Suppressor macrophage treated with lipopolysaccharide for 4 hours (primary cell): ENCODE data around the gene SYT1.

Source experiments
- DNase-seq: peaks from one replicate; pipeline ENCODE4 v3.0.0-alpha.2; 2020

SYT1 gene

DNA sequence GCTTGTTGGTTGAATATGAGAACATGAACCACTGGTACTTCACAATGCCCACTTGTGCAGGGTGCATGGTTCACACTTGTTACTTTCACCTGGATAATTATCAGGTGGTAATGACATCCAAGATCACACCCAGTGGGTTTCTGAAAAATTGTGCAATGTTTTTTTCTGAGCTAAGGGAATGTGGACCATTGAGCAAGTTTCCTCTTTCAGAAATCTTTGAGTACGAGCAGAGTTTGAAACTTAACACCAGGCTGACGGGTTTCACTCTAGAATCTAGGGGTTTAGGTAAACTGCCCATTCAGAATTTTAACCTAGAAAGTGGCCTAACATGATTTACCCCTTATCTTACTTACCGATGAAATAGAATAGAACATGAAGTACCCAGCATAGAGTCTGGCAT is 436.6 kb downstream of the SYT1 start:
- no peak for DNase-seq

DNA sequence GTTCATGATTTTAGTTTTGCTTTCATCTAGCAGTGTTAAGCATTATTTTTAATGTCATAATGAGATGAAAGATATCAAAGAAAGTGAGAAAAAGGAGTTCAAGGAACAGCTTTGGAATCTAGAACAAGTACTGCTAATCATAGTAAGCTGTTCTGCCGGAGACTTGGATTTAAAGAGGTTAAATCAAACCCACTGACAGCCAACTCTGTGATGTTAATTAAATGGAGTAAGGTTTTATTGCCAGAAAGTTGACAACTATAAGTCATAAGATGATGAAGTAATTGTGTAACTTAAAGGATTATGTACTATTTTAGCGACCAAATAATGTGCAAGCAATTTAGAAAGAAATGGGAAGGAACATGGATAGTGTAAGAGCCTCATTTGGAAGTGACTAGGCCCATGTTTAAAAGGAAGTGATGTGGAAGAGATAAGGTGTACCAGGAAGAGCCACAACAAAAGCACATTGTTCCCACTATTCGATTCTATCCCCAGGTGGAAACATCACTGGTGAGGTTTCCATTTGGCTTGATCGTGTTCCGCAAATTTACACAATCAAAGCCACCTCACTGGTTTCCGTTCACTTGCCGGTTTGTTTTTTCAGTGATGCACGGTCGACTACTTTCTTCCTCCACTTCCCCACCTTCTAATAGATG is 437.7 kb downstream of the SYT1 start:
- DNase-seq: no peak

DNA sequence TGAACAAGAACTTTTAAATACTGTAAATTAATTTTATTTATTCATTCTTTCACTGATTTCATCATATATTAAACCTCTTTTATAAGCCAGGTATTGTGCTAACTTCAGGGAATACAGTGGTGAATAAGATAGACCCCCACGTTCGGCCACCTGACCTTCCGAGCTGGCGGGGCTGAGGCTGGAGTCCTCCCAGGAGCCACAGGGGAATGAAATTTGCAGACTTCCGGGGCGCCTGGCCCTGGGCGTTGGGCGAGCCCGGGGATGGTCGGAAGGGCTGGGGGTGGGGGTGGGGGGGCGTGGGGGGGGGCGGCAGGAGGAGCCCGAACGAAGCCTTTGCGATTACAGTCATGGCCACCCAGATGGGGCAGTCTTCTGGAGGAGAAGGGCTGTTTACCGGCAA is 442.8 kb downstream of the SYT1 start:
- no peak for DNase-seq

DNA sequence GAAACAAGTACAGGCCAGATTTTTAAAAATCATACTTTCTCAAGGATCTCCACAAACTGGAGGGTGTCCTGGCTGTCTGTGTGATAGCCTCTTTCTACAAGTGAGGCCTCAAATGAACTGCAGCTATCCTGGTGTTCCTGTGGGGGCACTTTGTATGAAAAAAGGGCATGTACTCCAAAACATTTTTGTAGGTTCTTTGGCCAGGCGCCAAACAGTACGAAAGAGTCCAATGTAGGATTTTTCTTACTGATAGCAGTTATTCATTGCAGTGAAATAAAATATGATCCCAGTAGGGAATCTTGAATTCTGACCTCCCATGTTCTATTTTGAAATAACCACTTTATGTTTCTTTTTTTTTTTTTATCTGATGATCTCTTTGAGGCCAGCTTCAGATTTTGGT is 444.5 kb downstream of the SYT1 start:
- DNase-seq: no peak

DNA sequence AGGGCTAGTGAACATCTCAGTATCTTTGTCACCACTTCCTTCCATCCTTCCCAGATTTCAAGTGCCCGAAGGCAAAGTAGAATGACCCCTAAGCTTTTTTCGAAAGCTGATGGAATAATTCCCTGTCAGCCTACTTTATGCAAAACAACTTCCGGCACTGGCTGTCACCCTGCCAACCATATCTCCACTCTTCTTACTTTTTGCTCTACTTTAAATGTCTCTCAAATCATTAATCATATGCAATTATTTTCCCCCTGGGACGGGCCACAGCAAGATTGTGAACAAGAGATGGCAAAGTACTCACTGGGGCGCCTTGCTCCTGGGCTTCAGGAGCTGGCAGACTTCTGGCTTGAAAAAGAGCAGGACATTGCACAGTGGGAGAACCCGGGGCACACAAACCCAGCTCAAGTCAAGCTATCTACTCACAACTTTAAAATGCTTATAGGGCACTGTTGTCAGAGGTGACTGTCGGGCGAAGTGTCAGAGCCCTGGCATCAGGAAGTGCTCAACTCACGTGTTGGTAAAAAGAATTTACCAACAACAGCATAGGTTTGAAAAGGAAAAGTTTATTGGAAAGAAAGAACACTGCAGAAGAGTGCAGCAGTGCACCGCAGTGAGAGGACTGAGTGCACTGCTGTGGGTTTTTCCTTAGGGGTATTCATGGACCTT is 452.7 kb downstream of the SYT1 start:
- no peak for DNase-seq

DNA sequence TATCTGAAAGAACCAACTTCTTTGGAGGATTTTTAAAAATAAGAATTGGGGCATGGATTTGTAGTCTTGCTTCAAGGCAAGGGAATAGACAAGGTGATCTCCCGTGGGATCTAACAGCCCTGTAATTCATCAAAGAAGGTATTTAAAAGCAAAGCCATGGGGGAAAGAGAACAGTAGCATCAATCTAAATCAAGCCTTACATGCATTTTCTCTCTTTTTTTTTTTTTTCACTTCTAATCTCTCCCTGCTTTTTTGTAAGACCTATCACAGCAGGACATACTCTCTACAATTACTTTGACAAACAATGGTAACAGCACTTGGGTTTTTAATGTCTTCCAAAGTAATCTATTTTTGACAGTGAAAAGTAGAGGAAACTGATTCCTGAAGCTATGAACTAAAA is 458.3 kb downstream of the SYT1 start:
- DNase-seq: no peak

DNA sequence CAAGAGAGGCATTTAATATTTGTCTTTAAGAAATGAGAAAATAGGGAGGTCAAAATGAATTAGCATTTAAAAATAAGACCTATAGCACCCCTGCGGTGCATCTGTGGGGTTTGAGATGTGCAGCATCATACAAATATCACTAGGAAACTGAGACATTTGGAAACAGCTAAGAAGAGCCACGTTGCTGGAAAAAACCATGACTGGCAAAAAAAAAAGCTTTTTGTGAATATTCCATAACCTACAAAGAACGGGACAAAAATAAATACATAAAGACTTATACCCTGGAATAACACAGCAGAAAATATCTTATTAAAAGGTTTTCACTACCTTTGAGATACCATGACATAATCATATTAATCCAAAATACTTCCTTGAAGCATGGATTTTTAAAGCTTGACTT is 460.0 kb downstream of the SYT1 start:
- no peak for DNase-seq

DNA sequence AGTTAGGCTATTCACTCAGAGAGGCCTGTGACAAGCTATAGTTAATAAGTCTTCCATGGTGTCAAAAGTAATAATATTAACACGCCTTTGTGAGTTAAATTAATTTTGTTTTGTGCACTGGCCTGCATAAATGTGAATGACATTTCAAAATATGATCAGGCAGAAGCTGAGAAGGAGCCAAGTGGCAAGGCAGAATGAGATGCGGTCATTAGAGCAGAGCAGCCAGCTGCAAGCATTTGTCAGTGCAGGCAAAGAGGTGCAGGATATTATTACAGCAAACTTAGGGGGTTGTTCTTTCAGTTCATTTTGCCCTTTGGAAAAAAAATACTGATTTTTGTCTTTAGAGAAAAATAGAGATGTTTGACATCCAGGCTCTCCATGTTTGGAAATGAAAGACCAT is 461.6 kb downstream of the SYT1 start:
- no peak for DNase-seq

DNA sequence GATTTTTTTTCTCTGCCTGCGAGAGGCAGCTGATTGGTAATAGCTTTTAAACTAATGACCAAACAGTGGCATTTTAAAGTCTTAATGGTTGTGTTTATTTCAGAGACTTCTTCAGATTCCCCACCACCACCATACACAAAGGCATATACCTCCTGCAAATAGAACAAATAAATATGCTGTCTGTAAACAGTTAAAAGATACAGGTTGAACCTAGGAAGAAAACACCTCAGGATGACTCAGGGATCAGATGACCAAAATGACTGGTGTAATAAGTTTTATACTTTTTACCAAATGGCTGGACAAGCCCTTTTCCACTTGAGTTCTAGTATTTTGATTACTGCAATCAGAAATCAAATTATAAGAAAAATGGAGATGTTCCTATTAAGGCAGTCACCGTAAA is 462.1 kb downstream of the SYT1 start:
- no peak for DNase-seq

DNA sequence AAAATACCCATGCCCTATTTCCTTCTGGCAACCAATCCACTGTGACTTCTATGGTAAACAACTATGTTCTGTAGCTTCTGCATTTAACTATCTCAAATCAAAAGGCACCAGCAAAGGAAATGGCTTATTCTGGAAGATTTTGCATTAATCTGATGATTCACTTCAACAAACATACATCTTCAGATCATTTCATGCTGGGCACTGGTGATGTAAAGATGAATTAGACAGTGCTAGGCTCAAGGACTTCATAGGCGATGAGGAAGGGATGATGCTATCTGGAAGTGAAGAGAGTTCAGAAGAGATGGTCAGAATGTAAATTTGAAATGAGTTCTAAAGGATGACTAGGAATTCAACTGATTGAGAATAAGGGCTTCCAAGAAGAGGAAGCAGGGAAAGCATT is 462.9 kb downstream of the SYT1 start:
- no peak for DNase-seq

DNA sequence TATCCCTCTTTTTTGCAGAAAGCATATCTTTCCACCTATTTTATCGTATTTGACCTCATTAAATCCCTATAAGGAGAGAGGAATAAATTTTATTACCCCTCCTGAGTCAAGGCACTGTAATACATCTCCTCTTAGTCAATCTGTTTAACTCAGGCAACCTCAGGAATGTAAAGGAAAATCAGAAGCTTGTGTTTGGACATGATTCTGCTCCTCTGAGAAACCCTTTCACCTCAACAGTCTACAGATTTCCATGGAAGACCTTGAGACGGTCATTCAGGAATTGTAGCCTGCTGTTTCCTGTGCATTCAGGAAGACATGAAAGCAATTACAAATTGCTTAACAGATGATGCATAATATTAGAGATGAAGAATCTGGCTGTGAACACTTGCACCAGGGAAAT is 465.4 kb downstream of the SYT1 start:
- no peak for DNase-seq

DNA sequence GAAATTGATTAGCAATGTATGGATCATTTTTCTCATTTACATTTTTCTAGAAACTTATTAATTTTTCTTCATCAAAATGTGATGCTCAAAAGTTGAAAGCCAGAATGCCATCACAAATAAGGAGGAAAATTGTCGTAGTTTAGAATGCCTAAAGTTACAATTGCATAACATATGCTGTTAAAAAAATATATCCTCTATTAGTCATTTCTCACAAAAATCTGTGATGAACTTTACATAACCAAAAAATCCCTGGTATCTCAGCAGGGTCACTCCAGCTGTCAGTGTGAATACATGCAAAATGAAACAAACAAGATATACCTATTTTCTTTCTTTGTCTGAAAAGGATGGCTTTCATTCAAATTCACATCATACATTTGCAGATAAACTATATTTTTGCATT is 467.3 kb downstream of the SYT1 start:
- no peak for DNase-seq

DNA sequence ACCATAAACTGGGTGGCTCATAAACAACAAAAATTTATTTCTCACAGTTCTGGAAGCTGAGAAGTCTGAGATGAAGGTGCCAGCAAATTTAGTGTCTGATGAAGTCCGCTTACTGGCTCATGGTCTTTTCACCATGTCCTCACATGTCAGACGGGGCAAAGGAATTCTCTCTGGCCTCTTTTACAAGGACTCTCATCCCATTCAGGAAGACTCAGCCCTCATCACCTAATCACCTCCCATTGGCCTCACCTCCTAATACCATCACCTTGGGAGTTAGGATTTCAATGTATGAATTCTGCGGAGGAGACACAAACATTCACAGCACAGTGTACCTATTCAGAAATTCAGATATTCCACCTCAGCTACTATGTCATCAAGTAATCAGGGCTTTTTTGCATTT is 468.6 kb downstream of the SYT1 start:
- DNase-seq: no peak

DNA sequence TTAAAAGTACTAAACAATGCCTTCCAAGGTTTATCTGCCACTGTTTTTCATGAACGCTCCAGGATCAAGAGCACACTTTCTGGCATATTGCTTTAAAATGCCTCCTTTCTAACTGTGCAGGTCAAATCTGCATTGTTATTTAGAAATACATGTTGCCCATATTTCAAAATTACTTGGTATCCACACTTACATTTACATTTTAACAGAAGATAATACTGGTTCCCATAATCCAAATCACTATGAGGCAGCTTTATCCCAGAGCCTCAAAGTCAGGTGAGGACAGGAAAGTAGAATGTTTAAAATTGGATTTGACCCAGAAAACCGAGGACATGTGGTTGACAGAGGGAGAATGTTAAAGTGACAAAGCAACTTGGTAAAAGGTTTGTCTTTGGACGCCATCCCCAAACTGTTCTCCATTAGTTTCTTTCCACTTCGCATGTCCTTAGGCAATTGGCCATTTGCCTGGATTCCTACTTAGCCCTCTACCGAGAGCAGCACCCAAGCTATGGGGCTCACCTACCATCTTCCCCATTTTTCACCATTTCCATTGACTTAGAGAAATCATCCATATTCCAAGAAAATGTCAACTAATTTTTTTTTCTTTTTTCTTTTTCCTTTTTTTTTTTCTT is 473.2 kb downstream of the SYT1 start:
- no peak for DNase-seq

DNA sequence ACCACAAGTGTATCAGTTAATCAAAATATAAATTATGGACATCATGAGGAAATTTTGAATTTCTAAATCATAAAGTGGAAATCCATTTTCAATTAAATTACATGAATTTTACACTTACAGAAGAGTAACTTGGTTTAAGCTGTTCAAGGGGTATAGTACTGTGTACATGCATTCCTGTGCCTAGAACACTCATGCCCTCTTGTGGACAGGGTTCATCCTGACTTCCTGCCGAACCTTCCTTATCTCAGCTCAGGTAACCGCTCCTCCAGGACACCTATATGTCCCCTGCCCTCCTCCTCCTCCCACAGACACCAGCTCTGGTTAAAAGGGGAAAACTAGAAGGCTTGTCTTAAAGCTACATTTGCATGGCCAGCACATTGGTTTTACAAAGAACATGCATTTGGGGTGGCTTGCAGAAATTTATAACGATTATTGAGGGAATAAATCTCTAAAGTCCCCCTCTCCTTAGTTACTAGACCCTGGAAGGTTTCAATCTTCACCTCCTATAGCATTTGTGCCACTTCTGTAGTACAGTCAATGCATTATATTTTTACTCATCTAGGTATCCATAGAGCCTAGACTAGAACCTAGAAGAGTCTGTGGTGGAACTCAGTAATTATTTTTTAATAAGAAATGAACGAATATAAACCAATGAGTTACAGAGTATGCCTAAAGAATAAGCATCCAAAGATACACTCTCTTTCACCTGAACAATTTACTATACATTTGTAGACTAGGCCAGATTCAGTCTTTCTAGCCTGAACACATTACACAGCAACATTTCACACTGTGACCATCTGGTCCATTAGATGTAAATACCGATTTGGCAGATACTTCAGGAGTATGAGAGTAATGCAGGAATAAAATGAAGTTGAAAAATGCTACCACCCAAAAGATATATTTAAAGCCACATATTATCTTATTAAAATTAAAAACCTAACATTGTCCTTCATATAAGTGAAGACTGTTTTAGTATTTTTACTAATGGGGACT is 480.6 kb downstream of the SYT1 start:
- DNase-seq: no peak

DNA sequence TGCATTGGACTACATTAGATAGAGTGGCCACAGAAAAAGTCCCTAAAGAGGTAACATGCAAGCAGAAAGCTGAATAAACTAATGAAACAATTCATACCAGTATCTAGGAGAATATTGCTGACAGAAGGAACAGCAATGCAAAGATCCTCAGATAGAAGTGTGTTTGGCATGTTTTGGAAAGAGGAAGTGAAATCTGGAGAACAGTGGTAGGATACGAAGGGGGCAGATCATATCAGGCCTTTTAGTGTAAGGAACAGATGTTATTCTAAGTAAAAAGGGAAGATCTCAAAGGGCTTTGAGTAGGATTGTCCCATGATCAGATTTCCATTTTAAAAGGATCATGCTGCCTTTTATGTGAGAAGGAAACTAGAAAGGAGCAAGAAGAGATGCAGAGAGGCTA is 483.3 kb downstream of the SYT1 start:
- peak; percentile 18 for DNase-seq

DNA sequence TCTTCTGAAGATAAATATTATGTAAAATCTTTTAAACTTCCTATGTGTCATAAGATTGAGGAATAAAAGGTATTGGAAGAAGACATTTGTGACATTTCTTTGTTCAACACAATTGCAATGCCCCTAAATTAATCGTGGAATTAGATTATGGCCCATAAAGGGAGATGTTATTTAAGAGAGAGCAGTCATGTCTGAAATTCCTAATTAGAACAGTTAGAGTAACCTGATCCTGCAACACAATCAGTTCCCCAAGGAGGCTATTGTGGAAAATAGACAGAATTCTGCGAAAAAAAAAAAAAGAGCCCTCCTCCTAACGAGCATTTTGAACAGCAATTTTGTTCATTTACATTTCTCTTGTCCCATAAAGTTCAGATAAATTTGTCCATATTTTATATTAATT is 486.7 kb downstream of the SYT1 start:
- DNase-seq: no peak

DNA sequence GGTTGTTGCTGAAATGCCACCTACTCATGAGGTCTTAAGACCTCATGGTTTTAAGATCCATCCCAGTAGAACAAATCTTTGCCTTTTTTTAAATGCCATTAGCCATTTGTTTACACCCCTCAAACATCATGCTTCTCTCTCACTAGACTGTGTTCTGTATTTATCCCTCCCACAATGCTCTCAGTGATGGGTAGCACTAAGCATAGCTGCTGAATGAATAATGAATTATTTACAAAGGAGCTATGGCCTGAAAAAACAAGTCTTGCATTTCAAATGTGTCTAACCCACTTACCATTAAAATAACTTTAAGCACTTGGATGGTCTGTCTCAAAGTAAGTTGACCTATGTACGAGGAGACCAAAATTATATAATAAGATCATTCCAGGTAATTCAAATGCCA is 491.6 kb downstream of the SYT1 start:
- DNase-seq: no peak

DNA sequence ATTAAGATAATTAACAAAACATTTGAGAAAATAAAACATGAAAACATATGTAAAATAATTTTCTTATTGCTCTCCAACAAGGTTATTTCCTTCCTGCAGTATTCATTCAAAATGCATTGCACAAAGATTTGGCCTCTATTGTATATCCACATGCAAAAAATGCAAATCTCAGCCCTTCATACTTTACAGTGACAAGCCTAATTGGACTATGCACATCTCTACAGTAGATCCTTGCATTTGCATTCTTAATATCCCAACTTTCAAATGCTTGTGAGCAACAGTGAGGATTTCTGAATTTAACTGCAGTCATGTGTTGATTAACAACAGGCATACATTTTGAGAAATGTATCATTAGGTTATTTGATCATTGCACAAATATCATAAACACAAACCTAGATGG is 492.5 kb downstream of the SYT1 start:
- no peak for DNase-seq

DNA sequence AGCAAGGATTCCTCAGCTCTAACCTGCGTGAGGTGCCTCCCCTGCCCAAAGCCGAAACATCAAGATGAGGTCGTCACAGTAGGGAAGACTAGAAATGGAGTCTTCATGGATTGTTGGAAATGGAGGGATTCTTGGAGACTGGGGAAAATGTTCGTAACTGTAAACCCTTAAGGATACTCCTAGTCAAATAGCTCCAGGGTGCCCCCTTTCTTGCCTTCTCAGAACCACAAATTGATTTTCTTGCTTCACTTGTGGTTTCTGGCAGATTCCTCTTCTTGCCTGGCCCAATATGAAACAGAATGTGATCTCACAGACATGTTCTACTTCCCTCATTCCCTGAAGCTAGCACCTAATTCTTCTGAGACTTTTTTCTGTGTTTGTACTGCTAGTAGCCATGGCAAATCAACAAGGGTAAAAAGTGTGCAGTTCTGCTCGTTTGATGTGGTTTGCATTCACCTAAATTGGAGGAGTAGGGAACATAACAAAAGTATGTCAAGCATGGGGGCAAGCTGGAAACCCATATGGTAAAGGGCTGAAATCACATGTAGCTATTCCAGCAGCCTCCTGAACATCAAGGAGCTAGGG is 494.2 kb downstream of the SYT1 start:
- DNase-seq: no peak

DNA sequence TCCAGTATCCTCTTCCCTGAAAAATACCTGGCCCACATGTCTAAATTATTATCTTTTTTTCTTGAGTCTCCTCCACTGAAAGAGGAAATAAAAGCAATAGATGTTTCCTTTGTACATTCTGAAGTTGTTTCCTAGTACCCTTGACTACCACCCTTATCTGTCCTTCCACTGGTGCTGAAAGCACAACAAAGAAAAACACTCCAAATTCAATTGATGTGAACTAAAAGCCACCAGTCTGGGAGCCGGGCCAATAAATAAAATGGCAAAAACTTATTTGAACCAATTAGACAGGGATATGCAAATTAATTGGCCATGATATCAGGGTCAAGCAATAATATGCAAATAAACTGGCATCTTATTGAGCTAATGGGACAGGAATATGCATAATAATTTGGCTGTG is 495.7 kb downstream of the SYT1 start:
- DNase-seq: no peak

DNA sequence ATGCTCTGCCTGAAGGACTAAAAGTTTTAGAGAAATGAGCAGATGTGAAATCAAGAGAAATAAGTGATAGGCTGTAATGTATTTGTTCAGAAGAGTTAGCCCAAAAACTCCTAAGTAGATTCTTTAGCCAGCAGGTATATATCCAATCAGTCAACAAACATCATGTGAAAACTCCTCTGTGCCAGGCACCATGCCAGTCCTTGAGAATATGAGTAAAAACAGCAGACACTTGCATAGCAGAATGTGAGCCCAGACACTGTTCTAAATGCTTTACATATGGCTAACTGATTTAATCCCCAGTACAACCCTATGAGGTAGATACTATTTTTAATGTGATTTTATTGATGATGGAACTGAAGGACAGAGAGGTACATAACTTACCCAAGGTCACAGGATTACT is 496.4 kb downstream of the SYT1 start:
- DNase-seq: no peak

DNA sequence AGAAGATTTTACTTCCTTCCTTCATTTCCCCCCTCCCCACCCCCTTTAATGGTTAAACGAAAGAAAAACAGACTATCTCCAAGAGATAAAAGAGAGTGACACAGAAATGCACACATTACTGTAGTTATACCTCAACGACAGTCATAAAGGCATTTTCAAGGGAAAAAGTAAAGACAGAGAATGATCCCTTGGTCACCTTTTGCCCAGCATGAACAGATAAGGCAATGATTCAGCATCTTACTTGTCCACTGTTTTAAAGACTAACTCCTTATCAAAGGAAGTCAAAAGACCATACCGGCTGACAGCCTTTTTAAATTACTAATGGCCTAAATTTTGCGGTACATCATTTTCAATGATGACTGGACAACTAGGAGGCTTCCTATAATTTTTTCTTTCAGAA is 499.6 kb downstream of the SYT1 start:
- no peak for DNase-seq
